Heart left ventricle (tissue), 13 donors: ENCODE data around the gene CACNA1G.

Source experiments
- CTCF ChIP-seq, 12 donors: fragments of 200-600 bp; sonication (generic) in 4 of 12; IDR thresholded peaks; one replicate each; pipeline versions ENCODE4 v1.5.0 to v1.8.0; 2018 to 2022; ENCODE audit warnings: antibody characterized with exemption in 12 of 12, mild to moderate bottlenecking in 5 of 12
- POLR2A ChIP-seq, 2 donors: fragments of 450-650 bp; IDR thresholded peaks; one replicate each; pipeline ENCODE4 v1.6.1; 2017; ENCODE audit warnings: antibody characterized with exemption in 2 of 2, mild to moderate bottlenecking in 2 of 2, moderate library complexity in 2 of 2
- donor health status: ischemic (EF 13 %, LVEDD 7.1; RV severe dilation, severe dysfunction).
- donor health status: DM: no; HTN: yes; CAD: no.
- donor health status: DM: no; HTN: no; CAD: no.
- donor health status: ischemic (EF 25% LVEDD 6.9; RV normal size, moderate dysfunction).
- donor health status: ischemic (EF 25% LVEDD 5.7; RV mildly dilated, moderate dysfunction).
- donor health status: ischemic (EF 35%, LVEDD 5.7; RV mildly dilated, moderate dysfunction).
- donor health status: nonischemic (EF 11% LVEDD 7.7; RV severe dilation, severe dysfunction).
- donor health status: DM: yes; HTN: yes; CAD: no.
- donor health status: PGD.
- donor health status: ischemic (EF 29% LVEDD 5.4; RV normal size, mild dysfunction).
- donor health status: nonischemic (EF 23%, LVEDD 6.1; RV moderate dilation, normal function).

DNA sequence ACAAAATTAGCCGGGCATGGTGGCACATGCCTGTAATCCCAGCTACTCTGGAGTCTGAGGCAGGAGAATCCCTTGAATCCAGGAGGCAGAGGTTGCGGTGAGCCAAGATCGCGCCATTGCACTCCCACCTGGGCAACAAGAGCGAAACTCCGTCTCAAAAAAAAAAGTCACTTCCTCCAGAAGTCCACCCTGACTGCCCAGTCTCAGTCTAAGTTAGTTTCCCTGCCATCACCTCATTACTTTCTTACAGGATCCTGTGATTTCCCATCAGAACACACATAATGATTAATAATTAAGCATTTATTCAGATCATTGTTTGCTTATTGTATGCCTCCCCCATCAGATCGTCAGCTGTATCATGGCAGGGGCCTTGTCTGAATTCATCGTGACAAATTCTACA is 105.8 kb downstream of the CACNA1G start:
- TF ChIP-seq CTCF (IDR thresholded peaks at IDR 0.05), result no peak
- no peak for TF ChIP-seq POLR2A (IDR thresholded peaks at IDR 0.05)
